ENCODE measurements around the gene LIMA1. TPM values are rescaled to one million over a fixed set of nuclear protein-coding genes. Genes with fewer than 3 reads are reported as not detected.

Gene LIMA1
- total RNA-seq, 2 experiments from 2014 or later: 4.6 to 5.1 TPM

GRCh38 chr12:50232206-50232605 is 51.1 kb downstream of the LIMA1 start:
- DNase-seq (no peak), ATAC-seq (ENCODE audit: poor library complexity) (no peak)
- TF ChIP-seq CTCF (IDR thresholded peaks at IDR 0.05): no peak
- H3K27ac ChIP-seq (ENCODE audit: low read depth in 1 of 2, low read length in 2 of 2): no peak overlapping the region
- no peaks in the 10 kb centered on the region for H3K9me3 ChIP-seq (ENCODE audit: control insufficient read depth in 1 of 2, insufficient read depth in 1 of 2, low read length in 2 of 2)
- H3K27me3 ChIP-seq (ENCODE audit: control insufficient read depth in 1 of 2, insufficient read depth in 2 of 2, low read length in 2 of 2): no peaks in the 10 kb centered on the region
- CTCF ChIA-PET: interaction anchor here (0.9 kb wide), 1 partner anchor 8 kb away, joined by 3 read pairs; no protein-coding TSS in a partner anchor
- H3K9me3 Mint-ChIP-seq: no peaks in the 10 kb centered on the region
- no peaks in the 10 kb centered on the region for H3K4me1 Mint-ChIP-seq (ENCODE audit: low read depth)
- H3K36me3 ChIP-seq (ENCODE audit: insufficient read depth, low read length): no peaks in the 10 kb centered on the region
- H3K27me3 Mint-ChIP-seq: no peaks in the 10 kb centered on the region
- H3K36me3 Mint-ChIP-seq (ENCODE audit: low read depth): no peaks in the 10 kb centered on the region
- no peak overlapping the region for H3K4me3 ChIP-seq (ENCODE audit: low read length)
- H3K4me1 ChIP-seq (ENCODE audit: insufficient read depth, low read length): no peaks in the 10 kb centered on the region
- POLR2A ChIA-PET: no interaction called here
- no peak overlapping the region for H3K27ac Mint-ChIP-seq
- H3K4me3 Mint-ChIP-seq: no peak overlapping the region
- intact Hi-C loops (cut with DNase I, micrococcal nuclease): no loop called here

- no peaks in the 10 kb centered on the region for H3K4me1 ChIP-seq (ENCODE audit: insufficient read depth, low read length)
- Mint-ChIP-seq H3K4me3 (no peak overlapping the region), H3K27me3 (no peaks in the 10 kb centered on the region), H3K36me3 (ENCODE audit: low read depth) (no peaks in the 10 kb centered on the region), H3K9me3 (no peaks in the 10 kb centered on the region), H3K27ac (no peak overlapping the region), H3K4me1 (ENCODE audit: low read depth) (no peaks in the 10 kb centered on the region)
- ChIA-PET POLR2A (no interaction called here), CTCF (no interaction called here)
- no peaks in the 10 kb centered on the region for H3K27me3 ChIP-seq (ENCODE audit: control insufficient read depth in 1 of 2, insufficient read depth in 2 of 2, low read length in 2 of 2)
- intact Hi-C loops (cut with DNase I, micrococcal nuclease): no loop called here
- ATAC-seq (ENCODE audit: poor library complexity): no peak
- no peak for TF ChIP-seq CTCF (IDR thresholded peaks at IDR 0.05)
- DNase-seq: no peak
- H3K4me3 ChIP-seq (ENCODE audit: low read length): no peak overlapping the region
- no peaks in the 10 kb centered on the region for H3K9me3 ChIP-seq (ENCODE audit: control insufficient read depth in 1 of 2, insufficient read depth in 1 of 2, low read length in 2 of 2)
- H3K36me3 ChIP-seq (ENCODE audit: insufficient read depth, low read length): no peaks in the 10 kb centered on the region
- H3K27ac ChIP-seq (ENCODE audit: low read depth in 1 of 2, low read length in 2 of 2): no peak overlapping the region
Measured at GRCh38 chr12:50231346-50231745, 52.0 kb downstream of the LIMA1 start.

GRCh38 chr12:50230217-50230616 is 53.1 kb downstream of the LIMA1 start:
- DNase-seq (no peak), ATAC-seq (ENCODE audit: poor library complexity) (no peak)
- ChIA-PET POLR2A (interaction anchor here (1.4 kb wide), 1 partner anchor 18 kb away, joined by 3 read pairs; no protein-coding TSS in a partner anchor), CTCF (no interaction called here)
- Mint-ChIP-seq H3K27ac (no peak overlapping the region), H3K36me3 (ENCODE audit: low read depth) (no peaks in the 10 kb centered on the region), H3K4me3 (no peak overlapping the region), H3K27me3 (no peaks in the 10 kb centered on the region), H3K4me1 (ENCODE audit: low read depth) (no peaks in the 10 kb centered on the region), H3K9me3 (no peaks in the 10 kb centered on the region)
- no peaks in the 10 kb centered on the region for H3K9me3 ChIP-seq (ENCODE audit: control insufficient read depth in 1 of 2, insufficient read depth in 1 of 2, low read length in 2 of 2)
- intact Hi-C loops (cut with DNase I, micrococcal nuclease): no loop called here
- H3K4me3 ChIP-seq (ENCODE audit: low read length): no peak overlapping the region
- no peaks in the 10 kb centered on the region for H3K4me1 ChIP-seq (ENCODE audit: insufficient read depth, low read length)
- no peak for TF ChIP-seq CTCF (IDR thresholded peaks at IDR 0.05)
- H3K36me3 ChIP-seq (ENCODE audit: insufficient read depth, low read length): no peaks in the 10 kb centered on the region
- H3K27ac ChIP-seq (ENCODE audit: low read depth in 1 of 2, low read length in 2 of 2): no peak overlapping the region
- no peaks in the 10 kb centered on the region for H3K27me3 ChIP-seq (ENCODE audit: control insufficient read depth in 1 of 2, insufficient read depth in 2 of 2, low read length in 2 of 2)
